Activated T-cell treated with anti-CD3 and anti-CD28 coated beads, Interleukin-2, amount 50 U/mL, for 4 hours (primary cell): ENCODE measurements around the gene ACADS. TPM values are rescaled to one million over a fixed set of nuclear protein-coding genes. Genes with fewer than 3 reads are reported as not detected.

ENCODE experiments used
- ATAC-seq, 2 donors: fragments of 200-7000 bp; cut with Tn5 transposase; one replicate each; pipeline ENCODE4 v1.10.0; 2021
- DNase-seq: peaks from one replicate; pipeline ENCODE4 v3.0.0-alpha.2; 2020
- H3K27me3 Mint-ChIP-seq: one replicate; pipeline ENCODE4 v1.8.0; 2021; ENCODE audit warnings: low read depth, mixed read lengths
- H3K36me3 Mint-ChIP-seq: one replicate; pipeline ENCODE4 v1.8.0; 2022; ENCODE audit warnings: mixed read lengths; ENCODE audit not compliant: insufficient read depth
- H3K4me1 Mint-ChIP-seq: one replicate; pipeline ENCODE4 v1.8.0; 2021; ENCODE audit warnings: low read depth, mixed read lengths
- H3K4me3 Mint-ChIP-seq: one replicate; pipeline ENCODE4 v1.8.0; 2021; ENCODE audit warnings: mild to moderate bottlenecking, moderate library complexity, mixed read lengths
- H3K9me3 Mint-ChIP-seq: one replicate; pipeline ENCODE4 v1.8.0; 2021; ENCODE audit warnings: mixed read lengths
- total RNA-seq, 3 donors: library from RNA; stranded (reverse); gene quantifications; one replicate each; pipeline ENCODE4 v1.2.1, GENCODE V29; 2021

The ACADS gene, protein sequence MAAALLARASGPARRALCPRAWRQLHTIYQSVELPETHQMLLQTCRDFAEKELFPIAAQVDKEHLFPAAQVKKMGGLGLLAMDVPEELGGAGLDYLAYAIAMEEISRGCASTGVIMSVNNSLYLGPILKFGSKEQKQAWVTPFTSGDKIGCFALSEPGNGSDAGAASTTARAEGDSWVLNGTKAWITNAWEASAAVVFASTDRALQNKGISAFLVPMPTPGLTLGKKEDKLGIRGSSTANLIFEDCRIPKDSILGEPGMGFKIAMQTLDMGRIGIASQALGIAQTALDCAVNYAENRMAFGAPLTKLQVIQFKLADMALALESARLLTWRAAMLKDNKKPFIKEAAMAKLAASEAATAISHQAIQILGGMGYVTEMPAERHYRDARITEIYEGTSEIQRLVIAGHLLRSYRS
- total RNA-seq = 10 to 100 TPM; 13.3 to 13.8 (median 13.3) TPM

DNA sequence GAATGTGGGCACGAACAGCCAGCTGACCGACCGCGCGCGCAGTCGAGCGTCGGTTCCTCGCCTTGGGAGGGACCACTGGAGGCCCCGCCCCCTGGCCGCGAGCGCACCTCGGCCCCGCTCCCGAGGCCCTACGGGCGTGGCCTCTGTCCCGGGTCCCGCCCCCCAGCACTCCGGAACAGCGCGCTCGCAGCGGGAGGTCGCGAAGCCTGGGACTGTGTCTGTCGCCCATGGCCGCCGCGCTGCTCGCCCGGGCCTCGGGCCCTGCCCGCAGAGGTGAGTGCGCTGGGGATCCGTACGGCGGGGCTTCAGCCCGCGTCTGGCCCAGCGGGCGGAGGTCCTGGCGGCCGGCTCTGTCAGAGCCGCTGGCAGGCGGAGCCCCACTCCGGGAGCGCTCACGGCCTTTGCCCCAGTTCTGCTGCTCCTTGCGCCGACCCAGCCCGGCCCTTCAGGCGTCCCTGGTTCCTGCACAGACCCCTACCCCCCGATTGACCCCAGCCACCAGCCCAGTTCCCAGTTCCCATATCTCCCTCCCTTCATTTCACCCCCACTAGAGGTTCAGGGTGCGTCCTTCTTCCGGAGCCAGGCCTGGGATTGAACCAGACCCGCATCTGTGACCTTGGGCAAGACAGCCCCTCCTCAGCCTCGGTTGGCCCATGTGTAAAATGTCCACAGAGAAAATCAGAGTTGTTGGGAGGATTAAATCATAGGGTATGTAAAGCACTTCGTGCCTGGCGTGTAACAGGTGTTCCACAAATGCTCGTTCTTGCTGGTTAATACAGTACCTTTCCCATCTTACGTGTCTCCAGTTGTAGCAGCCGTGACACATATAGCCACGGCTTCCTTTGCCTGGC lies at the start of gene ACADS:
ACADS (plus strand) TSS at position 168 of the 851 bp plus-strand sequence; CDS start at position 228, 60 bp downstream.
- ATAC-seq = peak; percentile 100
- peak; percentile 87 for DNase-seq
- Mint-ChIP-seq H3K36me3 (peaks cover 21% of the 10 kb centered on the region), H3K27me3 (no peaks in the 10 kb centered on the region), H3K4me1 (peaks cover 18% of the 10 kb centered on the region), H3K4me3 (peak within 1 kb of the TSS; percentile 88), H3K9me3 (no peaks in the 10 kb centered on the region)

DNA sequence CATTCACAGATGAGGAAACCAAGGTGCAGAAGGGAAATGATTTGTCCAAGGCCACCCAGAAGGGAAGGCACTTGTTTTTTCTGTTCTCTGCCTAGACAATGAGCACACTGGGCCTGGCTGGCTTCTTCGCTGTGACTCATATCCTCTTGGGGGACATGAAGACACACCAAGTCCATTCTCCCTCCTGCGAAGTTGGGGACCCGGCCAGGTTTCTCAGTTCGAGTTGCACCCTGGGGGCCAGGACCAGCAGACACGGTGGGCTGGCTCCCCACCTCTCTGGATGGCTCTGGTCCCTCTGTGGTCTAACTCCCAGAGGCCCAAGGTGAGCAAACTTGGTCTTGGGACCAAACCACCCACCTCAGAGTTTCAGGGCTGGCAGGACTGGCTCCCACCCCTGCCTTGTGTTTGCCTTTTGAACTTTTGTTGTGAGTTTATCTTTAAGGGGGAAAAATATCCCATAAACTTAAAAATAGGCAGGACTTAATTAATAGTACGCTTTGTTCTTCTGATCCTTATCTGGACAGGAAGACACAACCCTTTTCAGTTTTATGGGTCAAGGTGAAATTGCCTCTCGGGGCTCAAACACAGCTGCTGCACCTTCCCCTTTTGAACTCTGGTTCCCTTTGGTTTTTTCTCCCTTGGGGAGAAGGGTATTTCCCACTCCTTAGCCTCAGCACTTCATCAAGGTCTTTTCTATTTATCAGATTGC lies 47.7 kb upstream of the ACADS start:
- peaks cover 3% of the 10 kb centered on the region for H3K27me3 Mint-ChIP-seq
- peaks cover 9% of the 10 kb centered on the region for H3K4me1 Mint-ChIP-seq
- no peaks in the 10 kb centered on the region for H3K9me3 Mint-ChIP-seq
- ATAC-seq (peak; percentile 28 to 46), DNase-seq (no peak)
- H3K36me3 Mint-ChIP-seq = no peaks in the 10 kb centered on the region
- H3K4me3 Mint-ChIP-seq = no peak overlapping the region

DNA sequence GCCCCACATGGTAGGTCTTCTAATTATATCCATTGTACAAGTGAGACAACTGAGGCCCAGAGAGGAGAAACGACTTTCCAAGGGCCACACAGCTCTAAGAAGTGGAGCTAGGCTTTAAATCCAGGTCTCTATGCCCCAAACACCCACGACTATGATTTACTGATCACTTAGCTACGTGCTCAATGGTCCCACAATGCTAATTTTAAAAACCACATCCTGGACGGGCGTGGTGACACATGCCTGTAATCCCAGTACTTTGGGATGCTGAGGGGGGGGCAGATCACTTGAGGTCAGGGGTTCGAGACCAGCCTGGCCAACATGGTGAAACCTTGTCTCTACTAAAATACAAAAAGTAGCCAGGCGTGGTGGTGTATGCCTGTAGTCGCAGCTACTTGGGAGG lies 47.1 kb upstream of the ACADS start:
- Mint-ChIP-seq H3K9me3 (no peaks in the 10 kb centered on the region), H3K27me3 (peaks cover 3% of the 10 kb centered on the region), H3K4me3 (no peak overlapping the region), H3K36me3 (no peaks in the 10 kb centered on the region), H3K4me1 (peaks cover 9% of the 10 kb centered on the region)
- DNase-seq (no peak), ATAC-seq (no peak)

DNA sequence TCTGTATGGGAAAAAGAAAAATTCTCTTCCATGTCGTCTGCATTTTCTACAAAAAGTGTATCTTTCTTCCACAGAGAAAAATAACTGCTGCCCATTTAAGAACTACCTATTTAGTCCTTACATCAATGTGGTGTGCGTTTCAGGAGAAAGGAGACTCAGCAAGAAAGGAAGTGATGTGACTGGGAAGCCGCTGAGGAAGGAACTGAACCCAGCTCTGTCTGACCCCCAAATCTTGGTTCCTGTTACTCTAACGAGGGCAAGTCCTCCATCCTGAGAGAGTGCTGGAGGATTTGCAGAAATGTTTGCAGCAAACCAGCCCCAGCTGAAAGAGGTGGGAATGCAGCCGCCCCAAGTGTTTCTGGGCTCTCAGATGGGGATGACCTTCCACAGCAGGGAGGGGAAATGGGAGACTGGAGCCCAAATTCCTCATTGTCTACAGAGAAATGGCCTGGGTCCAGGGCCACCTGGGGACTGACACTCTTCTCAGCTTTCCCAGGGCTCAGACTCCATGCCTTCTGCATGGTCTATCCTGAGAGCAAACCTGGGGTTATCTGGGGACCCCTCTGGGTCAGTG lies 45.4 kb upstream of the ACADS start:
- DNase-seq = no peak
- H3K9me3 Mint-ChIP-seq = no peaks in the 10 kb centered on the region
- no peak for ATAC-seq

DNA sequence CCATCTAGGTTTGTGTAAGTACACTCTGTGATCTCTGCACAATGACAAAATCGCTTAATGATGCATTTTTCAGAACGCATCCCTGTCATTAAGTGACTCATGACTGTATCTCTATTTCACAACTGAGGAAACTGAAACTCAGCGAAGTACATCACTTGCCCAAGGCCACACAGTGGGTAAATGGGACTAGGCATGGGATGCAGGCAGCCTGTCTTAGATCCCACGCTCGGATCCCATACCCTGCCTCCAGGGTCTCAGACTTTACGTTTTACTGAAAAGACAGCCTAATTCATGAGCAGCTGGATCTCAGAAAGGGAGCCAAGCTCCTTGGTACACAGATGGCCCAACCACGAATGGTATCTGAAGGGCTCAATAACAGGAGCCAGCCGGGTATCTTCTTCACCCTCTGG lies 41.1 kb upstream of the ACADS start:
- DNase-seq = no peak
- peak overlapping the region; percentile 8 for H3K4me3 Mint-ChIP-seq
- ATAC-seq = no peak
- no peaks in the 10 kb centered on the region for H3K27me3 Mint-ChIP-seq
- no peaks in the 10 kb centered on the region for H3K9me3 Mint-ChIP-seq
- H3K4me1 Mint-ChIP-seq = peaks cover 25% of the 10 kb centered on the region
- no peaks in the 10 kb centered on the region for H3K36me3 Mint-ChIP-seq

More for the DNA sequence above, 45.4 kb upstream of the ACADS start:
- Mint-ChIP-seq H3K4me1 (peaks cover 13% of the 10 kb centered on the region), H3K36me3 (no peaks in the 10 kb centered on the region), H3K27me3 (peaks cover 3% of the 10 kb centered on the region), H3K4me3 (no peak overlapping the region)

DNA sequence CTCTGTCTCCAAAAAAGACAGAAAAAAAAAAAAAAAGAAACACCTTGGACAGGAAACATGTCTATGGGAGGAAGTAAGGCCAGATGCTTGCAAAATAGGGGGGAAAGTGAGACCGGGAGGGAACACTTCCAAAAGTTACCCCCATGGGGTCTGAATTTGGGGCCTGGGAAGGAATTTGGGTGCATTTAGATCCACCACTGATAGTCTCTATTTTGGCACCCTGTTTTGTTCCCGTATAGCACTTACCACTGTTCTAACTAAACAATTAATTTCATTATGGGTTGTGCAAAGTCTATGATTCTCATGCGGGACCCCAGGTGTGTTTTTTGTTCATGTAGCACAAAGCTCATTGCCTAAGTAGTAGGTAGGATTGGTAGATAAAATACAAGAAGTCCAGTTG lies 40.1 kb upstream of the ACADS start:
- H3K9me3 Mint-ChIP-seq = no peaks in the 10 kb centered on the region
- H3K27me3 Mint-ChIP-seq = no peaks in the 10 kb centered on the region
- DNase-seq (no peak), ATAC-seq (no peak)
- peaks cover 33% of the 10 kb centered on the region for H3K4me1 Mint-ChIP-seq
- peak overlapping the region; percentile 84 for H3K4me3 Mint-ChIP-seq
- no peaks in the 10 kb centered on the region for H3K36me3 Mint-ChIP-seq

DNA sequence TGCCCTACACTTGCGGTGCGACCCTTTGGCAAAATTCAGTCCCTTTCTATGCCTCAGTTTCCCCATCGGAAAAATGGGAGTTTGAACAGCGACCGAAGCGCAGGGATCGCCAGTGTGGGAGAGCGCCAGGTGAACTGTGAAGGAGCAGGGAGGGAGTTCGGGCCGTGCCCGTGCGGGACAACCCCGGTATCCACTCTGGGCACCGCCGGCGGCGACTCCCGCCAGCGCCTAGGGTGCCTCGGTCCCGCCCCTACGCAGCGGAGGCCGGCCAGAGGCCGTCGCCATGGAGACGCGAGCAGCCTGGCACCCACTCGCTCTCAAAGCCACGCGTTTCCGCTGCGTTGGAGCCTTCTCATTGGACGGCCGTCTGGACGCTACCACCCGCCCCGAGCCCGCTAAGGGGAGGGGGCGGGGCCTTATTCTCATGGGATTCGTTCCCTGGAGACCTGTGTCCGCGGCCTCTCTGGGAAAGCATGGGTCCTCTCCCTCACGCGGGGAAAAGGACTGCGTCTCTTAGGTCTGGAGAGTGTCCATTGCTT lies 39.4 kb upstream of the ACADS start:
- DNase-seq (peak; percentile 95), ATAC-seq (peak; percentile 79 to 81)
- no peaks in the 10 kb centered on the region for H3K27me3 Mint-ChIP-seq
- peak overlapping the region; percentile 84 for H3K4me3 Mint-ChIP-seq
- H3K36me3 Mint-ChIP-seq = peaks cover 3% of the 10 kb centered on the region
- peaks cover 38% of the 10 kb centered on the region for H3K4me1 Mint-ChIP-seq
- no peaks in the 10 kb centered on the region for H3K9me3 Mint-ChIP-seq

DNA sequence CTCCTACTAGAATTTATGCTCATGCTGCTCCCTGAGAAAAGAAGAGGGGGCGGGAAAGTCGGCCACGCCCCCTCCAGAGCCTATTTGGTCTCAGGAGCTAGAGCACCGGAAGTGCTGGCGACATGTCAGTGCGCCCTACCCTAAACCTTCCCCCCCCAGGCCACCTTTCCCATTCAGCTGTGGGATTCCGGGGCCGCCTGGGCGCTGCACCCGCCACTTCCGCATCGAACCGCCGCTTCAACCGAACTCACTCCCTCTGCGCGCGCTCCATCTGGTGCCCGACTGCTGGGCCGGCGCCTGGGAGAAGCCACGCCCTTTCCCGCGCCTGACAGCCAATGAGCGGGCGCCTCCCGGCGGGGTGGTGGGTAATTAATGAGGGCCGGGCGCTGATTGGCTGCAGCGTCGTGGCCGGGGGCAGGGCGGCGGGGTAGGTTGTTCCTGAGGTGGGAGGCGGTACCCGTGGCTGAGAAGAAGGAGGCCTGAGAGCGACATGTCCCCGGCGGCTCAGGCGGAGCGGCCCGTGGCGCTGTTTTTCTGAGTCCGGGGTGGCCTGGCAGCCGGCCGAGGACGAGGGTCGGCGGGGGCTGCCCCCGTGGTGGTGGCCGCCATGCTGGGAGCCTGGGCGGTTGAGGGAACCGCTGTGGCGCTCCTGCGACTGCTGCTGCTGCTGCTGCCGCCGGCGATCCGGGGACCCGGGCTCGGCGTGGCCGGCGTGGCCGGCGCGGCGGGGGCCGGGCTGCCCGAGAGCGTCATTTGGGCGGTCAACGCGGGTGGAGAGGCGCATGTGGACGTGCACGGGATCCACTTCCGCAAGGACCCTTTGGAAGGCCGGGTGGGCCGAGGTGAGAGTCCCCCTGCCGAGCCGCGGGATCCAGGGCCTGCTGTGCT lies 38.7 kb upstream of the ACADS start, which contains the start of gene MLEC:
MLEC (plus strand) TSS at position 460 of the 888 bp plus-strand sequence; CDS start at position 608, 148 bp downstream.
- peaks cover 3% of the 10 kb centered on the region for H3K36me3 Mint-ChIP-seq
- peak within 1 kb of the TSS; percentile 92 for H3K4me3 Mint-ChIP-seq
- H3K9me3 Mint-ChIP-seq = no peaks in the 10 kb centered on the region
- peaks cover 42% of the 10 kb centered on the region for H3K4me1 Mint-ChIP-seq
- DNase-seq (peak; percentile 99), ATAC-seq (peak; percentile 85 to 86)
- H3K27me3 Mint-ChIP-seq = no peaks in the 10 kb centered on the region

DNA sequence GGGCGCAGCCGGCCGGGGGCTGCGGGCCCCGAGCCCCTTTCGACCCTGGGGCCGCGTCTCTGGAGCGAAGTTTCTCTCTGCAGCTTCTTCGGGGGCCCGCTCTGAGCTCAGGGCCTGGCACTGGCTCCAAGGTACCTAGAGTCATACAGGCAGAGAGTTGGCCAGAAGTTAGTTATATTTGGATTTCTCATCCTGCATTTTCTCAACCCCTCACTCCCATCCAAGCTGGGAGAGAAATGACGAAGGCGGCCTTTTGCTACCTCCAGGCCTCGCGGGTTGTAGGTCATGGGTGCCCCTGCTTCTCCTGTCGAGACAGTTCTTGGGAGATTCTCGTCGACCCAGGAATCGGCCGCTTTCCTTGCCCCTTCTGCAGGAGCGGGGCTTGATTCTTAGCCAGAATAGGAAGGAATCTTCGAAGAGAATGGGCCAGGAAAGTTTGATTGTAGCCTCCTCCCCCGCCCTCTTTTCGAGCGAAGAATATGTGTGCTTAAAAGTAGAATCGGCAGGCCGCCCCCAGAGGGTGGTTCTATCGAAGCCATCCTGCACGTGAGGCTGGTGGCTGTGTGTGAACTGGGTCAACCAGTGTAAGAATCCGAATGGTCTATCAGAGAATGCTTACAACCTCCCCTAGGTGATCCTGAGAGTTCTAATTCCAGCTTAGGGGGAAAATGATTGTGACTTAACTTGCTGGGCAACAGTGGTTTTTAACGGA lies 37.9 kb upstream of the ACADS start:
- peaks cover 50% of the 10 kb centered on the region for H3K4me1 Mint-ChIP-seq
- no peak for ATAC-seq
- peak overlapping the region; percentile 92 for H3K4me3 Mint-ChIP-seq
- peaks cover 5% of the 10 kb centered on the region for H3K36me3 Mint-ChIP-seq
- no peaks in the 10 kb centered on the region for H3K9me3 Mint-ChIP-seq
- peak; percentile 37 for DNase-seq
- H3K27me3 Mint-ChIP-seq = no peaks in the 10 kb centered on the region

DNA sequence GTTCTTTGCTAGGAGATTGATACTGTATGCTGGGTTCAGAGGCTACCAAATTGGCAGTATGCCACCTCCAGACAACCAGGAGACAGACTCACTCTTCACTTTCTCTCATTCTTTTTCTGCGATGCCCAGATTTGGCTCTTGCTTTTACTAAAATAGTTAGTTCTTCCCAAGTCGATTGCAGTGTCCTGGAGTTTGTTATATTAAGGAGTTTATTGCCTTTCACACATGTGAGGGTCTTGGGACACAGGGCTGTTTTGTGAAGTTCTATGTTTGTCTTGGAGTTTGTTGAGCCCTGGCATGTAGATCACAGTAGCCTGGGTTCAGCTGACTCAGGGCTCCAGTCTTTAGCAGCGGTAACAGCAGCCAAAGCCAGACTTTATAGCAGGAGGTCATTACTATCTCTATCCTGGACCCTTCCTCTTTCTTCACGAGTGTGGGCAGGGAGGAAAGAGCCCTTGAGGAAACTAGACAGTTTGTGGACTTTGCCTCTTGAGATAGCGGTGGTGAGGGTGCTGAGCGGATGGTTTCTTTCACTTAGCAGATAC lies 37.0 kb upstream of the ACADS start:
- peak overlapping the region; percentile 92 for H3K4me3 Mint-ChIP-seq
- no peaks in the 10 kb centered on the region for H3K9me3 Mint-ChIP-seq
- ATAC-seq (no peak), DNase-seq (no peak)
- no peaks in the 10 kb centered on the region for H3K27me3 Mint-ChIP-seq
- H3K36me3 Mint-ChIP-seq = peaks cover 11% of the 10 kb centered on the region
- peaks cover 57% of the 10 kb centered on the region for H3K4me1 Mint-ChIP-seq

DNA sequence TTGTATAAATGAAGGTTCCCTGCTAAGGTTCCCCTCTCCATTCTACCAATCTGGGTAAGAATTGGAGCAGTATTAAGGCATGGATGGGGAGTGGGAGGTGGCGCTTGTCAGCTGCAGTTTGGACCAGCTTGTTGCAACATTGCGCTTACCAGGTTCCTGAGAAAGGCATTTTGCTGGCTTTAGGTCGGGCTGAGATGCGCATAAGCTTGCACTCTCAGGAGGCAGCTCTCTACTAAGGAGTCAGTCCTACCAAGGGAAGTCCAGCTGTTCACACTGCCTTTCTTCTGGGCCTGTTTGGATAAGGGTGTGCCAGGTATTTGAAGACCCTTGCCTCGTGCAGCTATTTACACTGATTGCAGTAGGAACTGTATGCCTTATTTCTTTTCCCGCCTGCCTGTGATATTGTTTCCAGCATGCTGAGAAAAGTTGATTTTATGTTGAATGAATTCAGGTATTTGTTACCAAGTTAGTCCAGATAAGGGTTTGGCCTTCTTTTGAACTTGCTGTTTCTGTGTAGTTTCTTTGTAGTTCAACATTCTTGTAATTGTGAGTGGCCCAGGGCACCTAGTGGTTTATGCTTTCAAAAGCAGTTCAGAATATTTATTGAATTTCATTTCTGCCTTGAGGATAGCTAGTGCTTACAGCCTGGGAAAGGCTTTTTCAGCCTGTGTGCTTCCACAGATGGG lies 36.1 kb upstream of the ACADS start:
- Mint-ChIP-seq H3K27me3 (no peaks in the 10 kb centered on the region), H3K4me1 (peaks cover 55% of the 10 kb centered on the region), H3K4me3 (peak overlapping the region; percentile 92), H3K9me3 (no peaks in the 10 kb centered on the region), H3K36me3 (peaks cover 16% of the 10 kb centered on the region)
- DNase-seq (no peak), ATAC-seq (no peak)

DNA sequence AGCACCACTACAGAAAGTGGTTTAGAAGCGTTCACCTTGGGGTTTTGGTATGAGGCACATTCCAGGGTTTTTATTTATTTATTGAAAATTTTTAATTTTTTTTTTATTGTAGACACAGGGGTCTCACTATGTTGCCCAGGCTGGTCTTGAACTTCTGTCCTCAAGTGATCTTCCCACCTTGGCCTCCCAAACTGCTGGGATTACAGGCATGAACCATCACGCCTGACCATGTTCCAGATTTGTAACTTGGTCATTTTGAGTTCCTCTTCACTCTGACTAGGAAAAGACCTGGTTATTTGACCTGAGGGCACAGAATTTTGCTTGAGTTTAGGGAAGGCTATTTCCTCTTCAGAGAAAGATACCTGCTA lies 35.6 kb upstream of the ACADS start:
- H3K27me3 Mint-ChIP-seq = no peaks in the 10 kb centered on the region
- H3K4me3 Mint-ChIP-seq = no peak overlapping the region
- no peaks in the 10 kb centered on the region for H3K9me3 Mint-ChIP-seq
- DNase-seq (no peak), ATAC-seq (no peak)
- peaks cover 18% of the 10 kb centered on the region for H3K36me3 Mint-ChIP-seq
- peaks cover 53% of the 10 kb centered on the region for H3K4me1 Mint-ChIP-seq
